GM15510 (cell line): Measurements from ENCODE around the gene TENM4.

Experiments
- POLR2A ChIP-seq: IDR thresholded peaks from 3 replicates; pipeline ENCODE4 v1.6.1; 2011; ENCODE audit warnings: borderline replicate concordance; ENCODE audit not compliant: insufficient read length; ENCODE audit errors: extremely low read depth

Gene TENM4

DNA sequence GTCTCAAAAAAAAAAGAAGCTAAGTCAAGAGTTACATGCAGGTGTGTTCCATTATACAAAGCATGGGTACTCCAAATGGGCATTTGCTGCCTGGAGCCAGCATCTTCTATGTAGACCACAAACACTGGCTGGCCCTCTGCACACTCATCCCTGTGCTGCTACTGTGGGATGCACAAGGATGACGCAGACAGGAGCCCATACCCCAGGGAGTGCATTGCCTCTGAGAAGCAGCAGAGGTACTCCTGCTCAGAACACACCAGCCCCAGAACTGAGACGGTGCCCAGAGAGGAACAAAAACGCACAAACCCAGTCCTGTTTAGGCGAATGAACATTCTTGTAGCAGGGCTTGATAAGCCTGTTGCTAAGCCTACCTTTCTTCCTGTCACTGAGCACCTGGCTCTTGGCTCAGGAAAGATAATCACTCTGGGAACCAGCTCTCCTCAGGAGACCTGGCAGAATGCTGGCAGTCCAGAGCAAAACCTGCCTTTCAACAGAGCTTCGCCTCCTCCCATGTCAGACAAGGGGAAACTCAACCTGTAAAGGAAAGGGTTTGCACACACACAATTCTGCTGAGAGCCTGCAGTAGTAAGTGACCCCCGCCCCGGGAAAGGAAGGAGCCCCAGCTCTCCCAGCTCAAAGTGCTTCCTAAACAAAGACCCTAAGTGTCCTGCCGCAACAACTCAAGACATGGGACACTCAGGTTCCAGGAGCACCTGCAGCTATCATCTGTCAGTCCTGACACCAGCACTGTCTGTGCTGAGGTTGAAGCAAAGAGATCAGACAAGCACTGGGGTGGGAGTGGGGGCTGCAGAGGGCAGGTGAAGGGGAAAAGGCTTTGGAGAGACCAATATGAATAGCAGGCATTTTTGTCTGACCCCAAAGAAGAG, 145.7 kb downstream of the TENM4 start:
- no peak for TF ChIP-seq POLR2A

DNA sequence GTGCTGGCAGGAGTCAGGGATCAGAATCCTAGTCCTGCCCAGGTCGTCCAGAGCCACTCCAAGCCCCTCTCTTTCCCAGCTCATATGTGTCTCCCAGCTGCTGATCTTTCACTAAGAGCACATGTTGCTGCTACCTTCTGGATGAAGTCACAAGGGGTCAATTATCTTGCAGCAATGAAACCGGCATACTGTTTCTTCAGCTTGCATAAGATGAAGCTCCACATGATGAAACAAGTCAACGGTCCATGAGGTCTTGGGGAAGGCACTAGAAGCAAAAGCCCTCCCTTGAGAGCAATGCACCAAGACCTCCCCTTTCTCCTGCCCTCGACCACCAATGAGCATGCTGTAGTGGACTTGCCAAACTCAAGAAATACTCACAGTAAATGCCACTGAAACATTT, 148.9 kb downstream of the TENM4 start:
- no peak for TF ChIP-seq POLR2A

DNA sequence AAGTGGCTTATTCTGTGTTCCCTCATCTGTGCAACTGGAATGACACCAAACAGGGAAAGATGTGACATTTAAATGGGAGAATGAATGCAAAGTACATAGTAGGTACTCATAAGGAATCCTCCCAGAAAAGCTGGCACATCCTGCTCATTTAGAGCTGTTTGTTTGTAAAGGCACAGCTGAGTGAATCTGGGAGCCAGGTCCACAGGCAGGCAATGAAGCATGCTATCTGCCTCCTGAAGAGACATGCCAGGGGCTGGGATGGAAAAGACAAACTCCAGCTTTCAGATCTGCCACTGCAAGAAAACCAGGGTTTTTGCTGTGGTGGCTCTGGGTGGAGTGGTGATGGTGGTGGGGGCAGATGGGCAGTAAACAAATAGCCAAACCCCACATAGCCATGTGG, 150.1 kb downstream of the TENM4 start:
- no peak for TF ChIP-seq POLR2A

- no peak for TF ChIP-seq POLR2A
These were observed 152.9 kb downstream of the TENM4 start for GRCh38 chr11:79287952-79288351.

DNA sequence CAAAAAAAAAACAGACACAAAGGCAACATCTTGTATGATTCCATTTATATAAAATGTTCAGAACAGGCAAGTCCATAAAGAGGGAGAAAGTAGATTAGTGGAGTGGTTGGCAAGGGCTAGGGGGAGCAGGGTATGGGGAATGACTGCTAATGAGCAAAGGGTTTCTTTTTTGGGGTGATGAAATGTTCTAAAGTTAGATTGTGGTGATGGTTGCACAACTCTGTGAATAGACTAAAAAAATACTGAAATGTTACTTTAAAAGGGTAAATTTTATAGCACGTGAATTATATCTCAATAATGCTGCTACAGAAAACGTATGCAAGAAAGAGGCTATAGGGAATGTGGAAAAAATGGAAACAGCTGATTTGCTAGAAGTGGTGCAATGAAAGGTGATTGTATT, 155.1 kb downstream of the TENM4 start:
- TF ChIP-seq POLR2A: no peak

DNA sequence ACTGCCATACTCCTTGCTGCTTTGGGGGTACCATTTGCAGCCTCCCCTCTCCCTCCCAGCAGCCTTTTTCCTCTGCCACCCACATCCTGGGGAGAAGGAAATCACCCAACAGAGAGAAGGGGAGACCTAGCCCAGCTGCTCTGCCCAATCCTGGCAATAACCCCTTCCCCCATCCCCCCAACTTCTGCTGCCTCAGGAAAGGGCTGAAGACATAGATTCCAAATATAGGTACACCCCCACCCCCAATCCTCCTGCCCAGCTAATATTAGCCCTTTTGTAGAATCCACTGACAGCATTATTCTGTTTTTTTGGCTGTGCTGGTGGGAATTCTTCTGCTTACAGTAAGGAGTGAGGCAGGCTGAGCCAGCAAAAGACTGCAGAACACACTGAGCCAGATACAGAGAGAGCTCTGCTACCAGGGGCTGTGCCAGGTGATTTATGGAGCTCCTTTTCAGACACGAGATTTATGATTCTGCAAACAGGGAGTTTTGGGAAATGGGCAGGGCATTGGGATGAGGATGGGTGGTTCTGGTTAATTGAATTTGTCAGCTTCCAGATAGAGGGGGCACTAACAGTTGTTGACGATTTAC, 164.0 kb downstream of the TENM4 start:
- TF ChIP-seq POLR2A: no peak

DNA sequence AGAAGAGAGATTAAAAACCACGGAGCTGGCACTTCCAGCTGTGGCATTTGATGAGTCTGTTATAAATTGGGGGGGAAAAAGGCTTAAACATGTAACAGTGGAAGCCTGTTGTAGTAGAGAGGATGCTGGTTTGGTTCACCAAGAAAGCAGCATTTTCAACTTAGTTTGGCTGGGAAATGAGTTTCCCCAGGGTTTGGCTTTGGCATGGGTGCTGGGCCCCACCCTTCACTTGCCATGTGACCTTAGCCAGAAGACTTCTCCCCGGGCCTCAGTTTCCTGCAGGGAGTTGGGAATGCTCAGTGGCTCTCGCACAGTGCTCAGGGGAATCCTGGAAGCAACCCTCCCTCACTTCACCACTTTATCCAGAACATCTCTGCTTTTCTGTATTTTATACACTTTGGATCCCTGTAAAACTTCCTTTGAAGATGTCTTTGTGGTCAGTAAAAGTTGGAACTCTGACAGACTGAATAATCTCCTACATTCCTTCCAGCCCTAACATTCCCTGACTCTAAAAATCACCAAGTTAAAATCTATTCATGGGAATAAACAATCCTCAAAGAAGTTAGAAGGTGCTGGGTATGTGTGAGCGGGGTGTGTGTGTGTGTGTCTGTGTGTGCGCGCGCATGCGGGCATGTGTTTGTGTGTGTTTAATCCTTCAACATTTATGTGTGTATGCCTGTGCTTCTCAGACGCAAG, 166.0 kb downstream of the TENM4 start:
- no peak for TF ChIP-seq POLR2A

GRCh38 chr11:79273781-79274180, 167.0 kb downstream of the TENM4 start:
- no peak for TF ChIP-seq POLR2A

- no peak for TF ChIP-seq POLR2A
These were observed 171.1 kb downstream of the TENM4 start for GRCh38 chr11:79269611-79270307.

DNA sequence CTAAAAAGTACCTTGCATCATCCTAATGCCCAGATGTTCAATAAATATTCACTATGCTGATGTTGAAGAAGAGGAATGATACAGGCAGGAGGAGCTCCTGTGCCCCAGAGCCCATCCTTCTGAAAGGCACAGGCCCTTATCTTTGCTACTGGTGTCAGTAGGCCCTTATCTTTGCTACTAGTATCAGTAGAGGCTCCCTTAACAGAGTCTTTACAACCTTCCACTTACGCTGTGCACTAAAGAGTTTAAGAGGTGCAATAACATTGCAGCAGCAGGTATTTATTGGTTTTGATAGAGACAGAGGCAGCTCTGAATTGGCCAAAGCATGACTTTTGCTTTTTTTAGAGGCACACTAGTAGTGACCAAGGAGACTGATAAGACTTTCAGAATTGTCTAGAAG, 174.4 kb downstream of the TENM4 start:
- TF ChIP-seq POLR2A: no peak

DNA sequence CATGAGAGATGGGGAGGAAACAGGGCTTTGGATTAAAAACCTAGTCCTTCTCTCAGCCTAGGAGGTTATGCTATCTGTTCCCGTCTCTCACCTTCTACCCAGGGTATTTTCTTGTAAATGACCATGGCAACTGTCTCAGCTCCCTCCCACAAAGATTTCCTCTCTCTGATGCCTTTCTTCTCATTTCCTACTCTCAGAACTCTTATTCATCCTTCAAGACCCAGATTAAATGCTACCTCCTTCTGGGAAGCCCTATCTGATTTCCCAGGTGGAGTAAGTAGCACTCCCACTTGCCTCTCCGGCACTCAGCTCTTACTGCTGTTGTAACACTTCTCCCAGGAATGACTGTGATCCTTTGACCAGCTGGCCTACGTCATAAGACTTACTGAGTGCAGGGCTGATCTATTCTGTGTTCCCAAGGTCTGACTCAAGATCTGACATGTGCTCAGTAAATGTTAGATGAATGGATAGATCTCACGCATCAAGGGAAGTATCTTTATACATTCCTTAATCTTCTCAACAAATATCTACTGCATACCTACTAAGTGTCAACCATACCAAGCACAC, 175.0 kb downstream of the TENM4 start:
- no peak for TF ChIP-seq POLR2A

DNA sequence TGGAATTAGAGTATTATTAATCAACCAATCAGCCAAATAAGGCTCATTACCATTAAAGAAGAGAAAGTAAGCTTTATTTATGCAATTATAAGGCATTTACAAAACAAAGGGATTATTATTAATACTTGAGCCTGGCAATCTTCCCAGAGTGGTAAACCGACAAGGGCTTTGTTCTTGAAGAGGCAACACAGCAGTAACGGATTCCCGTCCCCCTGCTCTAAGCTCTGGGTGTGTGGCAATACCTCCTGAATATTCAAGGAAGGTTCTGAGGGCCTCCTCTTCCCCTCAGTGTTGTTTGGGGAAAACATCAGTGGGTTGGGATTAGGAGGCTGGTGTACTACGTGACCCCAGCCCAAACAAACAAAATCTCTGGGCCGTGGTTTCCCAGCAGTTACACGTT, 176.5 kb downstream of the TENM4 start:
- TF ChIP-seq POLR2A: no peak

DNA sequence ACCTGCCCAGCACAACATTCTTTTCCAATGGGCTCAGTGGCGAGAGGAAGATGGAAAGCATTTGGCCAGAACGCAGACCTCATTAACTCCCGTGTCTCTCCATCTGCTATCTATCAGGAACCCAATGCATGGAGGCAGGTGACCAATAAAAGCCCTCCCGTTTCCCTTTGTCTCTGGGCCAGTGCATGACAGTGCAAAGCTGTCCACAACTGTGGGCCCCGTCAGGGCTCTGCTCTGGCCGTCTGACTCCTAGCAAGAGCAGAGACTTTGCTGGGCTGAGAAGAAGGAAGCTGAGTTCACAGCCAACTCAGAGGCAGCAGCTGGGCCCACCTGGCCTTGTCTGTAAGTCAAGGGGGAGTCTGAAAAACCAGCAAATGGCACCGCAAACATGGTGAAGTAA, 177.8 kb downstream of the TENM4 start:
- TF ChIP-seq POLR2A: no peak

DNA sequence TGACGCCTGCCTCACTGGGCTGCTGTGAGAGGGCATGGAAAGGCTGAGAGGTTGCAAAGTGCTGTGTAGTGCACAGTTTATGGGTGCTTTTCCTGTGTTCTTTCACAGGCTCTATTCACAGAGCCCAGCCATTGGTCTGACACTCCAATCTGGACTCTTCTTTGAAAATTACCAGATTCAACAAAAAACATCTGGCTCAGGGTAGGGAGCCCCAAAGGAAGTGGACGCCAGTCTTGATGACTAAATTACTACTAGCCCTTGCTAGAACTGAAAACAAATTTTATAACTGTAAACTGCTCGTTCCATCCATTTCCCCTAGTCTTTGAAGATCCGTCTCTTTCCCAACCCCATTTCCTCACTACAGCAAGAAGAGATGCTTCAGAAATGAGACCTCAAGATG, 178.6 kb downstream of the TENM4 start:
- no peak for TF ChIP-seq POLR2A

- no peak for TF ChIP-seq POLR2A
These were observed 179.1 kb downstream of the TENM4 start for GRCh38 chr11:79261684-79262083.

DNA sequence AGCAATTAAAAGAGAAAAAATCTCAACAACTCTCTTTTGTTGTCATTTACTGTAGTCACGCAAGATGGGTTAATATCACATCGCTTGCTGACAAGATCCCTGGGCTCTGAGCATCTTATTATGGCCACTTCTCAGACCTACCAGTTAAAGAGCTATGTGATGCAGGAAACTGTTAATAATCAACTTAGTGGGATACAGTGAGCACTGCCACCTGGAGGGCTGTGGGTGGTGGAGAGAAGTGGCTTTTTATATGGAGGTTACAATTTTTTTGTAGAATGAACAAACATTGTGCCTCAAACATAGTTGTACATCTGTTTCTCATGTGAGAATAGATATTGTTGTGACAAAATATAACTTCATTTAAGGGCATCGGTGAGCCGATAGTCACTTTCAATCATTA, 181.0 kb downstream of the TENM4 start:
- TF ChIP-seq POLR2A: no peak

DNA sequence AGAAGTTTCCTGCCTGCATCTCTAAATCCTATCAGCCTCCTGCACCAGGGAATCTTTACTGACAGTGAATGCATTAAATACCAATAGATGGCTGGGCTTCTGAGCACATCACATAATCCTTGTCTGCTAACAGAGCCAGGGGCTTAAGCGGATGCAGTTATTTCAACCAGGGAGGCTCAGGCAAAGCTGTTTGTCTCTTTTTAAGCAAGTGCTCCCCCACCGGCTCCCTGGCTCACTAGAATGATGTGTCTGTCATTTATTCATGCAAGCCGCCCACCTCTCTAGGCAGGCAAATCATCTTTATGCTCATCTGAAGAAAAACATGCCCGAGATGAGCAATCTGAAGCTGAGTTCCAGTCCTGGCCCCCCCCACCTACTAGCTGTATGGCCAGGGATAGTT, 182.3 kb downstream of the TENM4 start:
- no peak for TF ChIP-seq POLR2A
